DOHH2 (cell line): ENCODE results near the gene DERL3.
A peak's percentile ranks its signal among the peaks of the same experiment; 100 is the strongest.

Experiments
- H3F3A ChIP-seq: fragments of 200-600 bp; sonication (generic), shearing (Covaris generic); 2 replicates; pipeline ENCODE4 v1.6.0; 2016; ENCODE audit warnings: antibody characterized with exemption, mild to moderate bottlenecking; ENCODE audit not compliant: control insufficient read depth, insufficient read depth
- H3K27ac ChIP-seq: fragments of 200-600 bp; sonication (generic); 2 replicates; pipeline ENCODE4 v1.5.1; 2014; ENCODE audit warnings: low read depth, mild to moderate bottlenecking, low read length, moderate library complexity
- H3K27me3 ChIP-seq: fragments of 200-600 bp; sonication (generic); 2 replicates; pipeline ENCODE4 v1.6.1; 2014; ENCODE audit warnings: mild to moderate bottlenecking, low read length, mixed read lengths; ENCODE audit not compliant: control insufficient read depth
- H3K36me3 ChIP-seq: fragments of 200-600 bp; sonication (generic); 2 replicates; pipeline ENCODE4 v1.6.1; 2014; ENCODE audit warnings: mild to moderate bottlenecking, low read length, moderate library complexity, mixed read lengths; ENCODE audit not compliant: control insufficient read depth
- H3K4me1 ChIP-seq: fragments of 200-600 bp; sonication (generic); 2 replicates; pipeline ENCODE4 v1.6.1; 2014; ENCODE audit warnings: mild to moderate bottlenecking, low read length, mixed read lengths; ENCODE audit not compliant: control insufficient read depth
- H3K4me2 ChIP-seq: fragments of 200-600 bp; sonication (generic); 2 replicates; pipeline ENCODE4 v1.6.0; 2014; ENCODE audit warnings: mild to moderate bottlenecking, low read length, moderate library complexity
- H3K4me3 ChIP-seq: fragments of 200-600 bp; sonication (generic); 2 replicates; pipeline ENCODE4 v1.5.1; 2014; ENCODE audit warnings: mild to moderate bottlenecking, low read length, mixed read lengths
- H3K79me2 ChIP-seq: fragments of 200-600 bp; sonication (generic); 2 replicates; pipeline ENCODE4 v1.6.1; 2014; ENCODE audit warnings: mild to moderate bottlenecking, low read length, mixed read lengths; ENCODE audit not compliant: control insufficient read depth
- H3K9me2 ChIP-seq: fragments of 200-600 bp; sonication (generic); replicated peaks from 2 replicates; pipeline ENCODE4 v1.6.1; 2014; ENCODE audit warnings: mild to moderate bottlenecking, low read length, mixed read lengths; ENCODE audit not compliant: control insufficient read depth
- H3K9me3 ChIP-seq: fragments of 200-600 bp; sonication (generic); 2 replicates; pipeline ENCODE4 v1.6.1; 2014; ENCODE audit warnings: antibody characterized with exemption, low read length, mixed read lengths; ENCODE audit not compliant: control insufficient read depth, insufficient read depth
- H4K20me1 ChIP-seq: fragments of 200-600 bp; sonication (generic); 2 replicates; pipeline ENCODE4 v1.6.0; 2014; ENCODE audit warnings: low read depth, mild to moderate bottlenecking, antibody characterized with exemption, low read length, moderate library complexity; ENCODE audit not compliant: control insufficient read depth, insufficient read depth
- EZH2phosphoT487 ChIP-seq: fragments of 200-600 bp; sonication (generic); IDR thresholded peaks from 2 replicates; pipeline ENCODE4 v1.6.1; 2017; ENCODE audit warnings: borderline replicate concordance, mild to moderate bottlenecking, antibody characterized with exemption, low read length, moderate library complexity, mixed read lengths
- TF ChIP-seq, protein P1 (sequence below): fragments of 200-600 bp; sonication (generic); IDR thresholded peaks from one replicate; pipeline ENCODE4 v1.5.1; 2014; ENCODE audit warnings: antibody characterized with exemption, mild to moderate bottlenecking, low read depth, low read length; ENCODE audit not compliant: poor library complexity, severe bottlenecking

Gene DERL3

DNA sequence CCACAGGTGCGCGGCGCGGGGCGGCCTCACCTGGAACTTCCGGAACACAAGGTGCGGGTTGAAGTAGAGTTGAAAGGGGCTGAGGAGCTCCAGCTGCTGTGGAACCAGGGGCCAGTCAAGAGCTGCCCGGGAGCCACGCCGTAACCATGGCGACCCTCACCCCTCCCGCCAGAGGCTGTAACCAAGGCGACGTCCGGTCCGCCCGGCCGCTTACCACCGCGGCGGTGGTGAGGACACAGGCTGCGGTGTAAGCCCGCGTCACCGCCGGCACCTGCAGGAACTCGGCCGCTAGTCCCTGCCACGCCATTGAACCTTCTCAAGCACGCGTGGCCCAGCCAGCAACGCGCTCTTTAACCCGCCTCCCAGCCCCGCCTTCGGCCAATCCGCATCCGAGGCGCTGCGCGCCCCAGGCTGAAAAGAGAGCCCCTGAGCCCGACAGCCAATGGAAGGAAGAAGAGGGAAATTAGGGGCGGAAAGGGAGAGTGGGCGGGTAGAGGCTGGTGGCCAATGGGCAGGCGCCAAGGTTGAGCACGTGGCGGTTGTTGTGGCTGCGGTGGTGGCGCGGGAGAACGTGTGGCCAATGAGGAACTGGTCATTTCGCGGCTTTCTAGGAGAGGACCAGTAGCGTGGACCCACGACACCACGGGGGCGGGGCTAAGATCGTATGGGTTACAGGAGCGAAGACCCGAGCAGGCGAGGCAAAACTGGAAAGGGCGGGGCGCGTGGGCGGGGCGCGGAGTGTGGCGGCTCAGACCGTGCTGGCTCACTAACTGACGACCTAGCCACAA, at the start of gene DERL3:
Gene DERL3, minus strand, starts transcription at position 326 of the 788 bp plus-strand sequence. Its CDS starts 19 bp downstream, at position 307.
- peak within 1 kb of the TSS; percentile 93 for H3K4me2 ChIP-seq

DNA sequence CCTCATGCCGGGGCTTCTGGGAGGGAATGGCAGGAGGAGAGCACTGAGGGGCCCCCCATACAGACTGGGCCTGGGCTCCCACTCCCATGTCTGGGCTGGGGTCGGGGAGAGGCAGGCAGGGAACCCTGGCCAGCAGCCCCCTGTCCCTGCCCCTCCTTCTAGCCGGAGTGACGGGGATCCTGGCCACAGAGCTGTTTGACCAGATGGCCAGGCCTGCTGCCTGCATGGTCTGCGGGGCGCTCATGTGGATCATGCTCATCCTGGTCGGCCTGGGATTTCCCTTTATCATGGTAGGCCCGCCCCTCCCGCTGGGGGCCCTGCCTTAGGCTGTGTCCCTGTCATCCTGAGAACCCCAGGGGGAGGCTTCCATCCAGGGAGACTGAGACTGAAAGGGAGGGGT, 45.3 kb upstream of the DERL3 start:
- Histone ChIP-seq H3K4me3 (no peak overlapping the region), H3K79me2 (no peaks in the 10 kb centered on the region), H3K4me1 (no peaks in the 10 kb centered on the region), H3K27ac (no peak overlapping the region), H3K36me3 (no peaks in the 10 kb centered on the region), H3K9me3 (no peaks in the 10 kb centered on the region), H3K4me2 (no peak overlapping the region), H3K27me3 (no peaks in the 10 kb centered on the region), H3K9me2 (no peaks in the 10 kb centered on the region), H4K20me1 (no peaks in the 10 kb centered on the region), H3F3A (no peaks in the 10 kb centered on the region)
- TF ChIP-seq, protein P1, sequence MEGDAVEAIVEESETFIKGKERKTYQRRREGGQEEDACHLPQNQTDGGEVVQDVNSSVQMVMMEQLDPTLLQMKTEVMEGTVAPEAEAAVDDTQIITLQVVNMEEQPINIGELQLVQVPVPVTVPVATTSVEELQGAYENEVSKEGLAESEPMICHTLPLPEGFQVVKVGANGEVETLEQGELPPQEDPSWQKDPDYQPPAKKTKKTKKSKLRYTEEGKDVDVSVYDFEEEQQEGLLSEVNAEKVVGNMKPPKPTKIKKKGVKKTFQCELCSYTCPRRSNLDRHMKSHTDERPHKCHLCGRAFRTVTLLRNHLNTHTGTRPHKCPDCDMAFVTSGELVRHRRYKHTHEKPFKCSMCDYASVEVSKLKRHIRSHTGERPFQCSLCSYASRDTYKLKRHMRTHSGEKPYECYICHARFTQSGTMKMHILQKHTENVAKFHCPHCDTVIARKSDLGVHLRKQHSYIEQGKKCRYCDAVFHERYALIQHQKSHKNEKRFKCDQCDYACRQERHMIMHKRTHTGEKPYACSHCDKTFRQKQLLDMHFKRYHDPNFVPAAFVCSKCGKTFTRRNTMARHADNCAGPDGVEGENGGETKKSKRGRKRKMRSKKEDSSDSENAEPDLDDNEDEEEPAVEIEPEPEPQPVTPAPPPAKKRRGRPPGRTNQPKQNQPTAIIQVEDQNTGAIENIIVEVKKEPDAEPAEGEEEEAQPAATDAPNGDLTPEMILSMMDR = no peak
- no peak for TF ChIP-seq EZH2phosphoT487

More for the DNA sequence above, at the start of gene DERL3:
- H3F3A ChIP-seq = peaks cover 8% of the 10 kb centered on the region
- peak within 1 kb of the TSS; percentile 79 for H3K4me3 ChIP-seq
- TF ChIP-seq, protein P1 = no peak
- TF ChIP-seq EZH2phosphoT487 = no peak
- H3K27ac ChIP-seq = peak within 1 kb of the TSS; percentile 91
- no peaks in the 10 kb centered on the region for H4K20me1 ChIP-seq
- H3K79me2 ChIP-seq = peaks cover 33% of the 10 kb centered on the region
- no peaks in the 10 kb centered on the region for H3K9me2 ChIP-seq
- H3K36me3 ChIP-seq = peaks cover 43% of the 10 kb centered on the region
- H3K4me1 ChIP-seq = peaks cover 86% of the 10 kb centered on the region
- no peaks in the 10 kb centered on the region for H3K27me3 ChIP-seq
- no peaks in the 10 kb centered on the region for H3K9me3 ChIP-seq

DNA sequence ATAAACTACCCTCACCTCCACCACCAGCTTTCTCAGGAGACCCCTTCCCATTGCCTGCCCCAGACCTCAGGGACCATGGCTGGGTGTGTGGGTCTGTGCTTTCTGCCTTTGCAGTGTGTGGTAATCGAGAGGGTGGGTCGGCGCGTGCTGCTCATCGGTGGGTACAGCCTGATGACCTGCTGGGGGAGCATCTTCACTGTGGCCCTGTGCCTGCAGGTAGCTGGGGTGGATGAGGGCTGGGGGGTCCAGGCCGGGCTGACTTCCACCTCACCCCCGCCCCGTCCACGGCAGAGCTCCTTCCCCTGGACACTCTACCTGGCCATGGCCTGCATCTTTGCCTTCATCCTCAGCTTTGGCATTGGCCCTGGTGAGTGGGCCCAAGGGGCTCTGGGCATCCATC, 44.9 kb upstream of the DERL3 start:
- H3K4me1 ChIP-seq = no peaks in the 10 kb centered on the region
- no peaks in the 10 kb centered on the region for H3K79me2 ChIP-seq
- H3K4me3 ChIP-seq = no peak overlapping the region
- no peaks in the 10 kb centered on the region for H3K36me3 ChIP-seq
- no peaks in the 10 kb centered on the region for H3K9me3 ChIP-seq
- no peaks in the 10 kb centered on the region for H3K27me3 ChIP-seq
- H3K27ac ChIP-seq = no peak overlapping the region
- H3F3A ChIP-seq = no peaks in the 10 kb centered on the region
- H3K9me2 ChIP-seq = no peaks in the 10 kb centered on the region
- no peaks in the 10 kb centered on the region for H4K20me1 ChIP-seq
- H3K4me2 ChIP-seq = no peak overlapping the region
- TF ChIP-seq EZH2phosphoT487 = no peak
- TF ChIP-seq, protein P1 = no peak
